GM19467 (cell line): ENCODE data around the gene HOXD1.

Source experiments
- ATAC-seq: cut with Tn5 transposase; IDR thresholded peaks from one replicate; pipeline ENCODE4 v1.9.1; 2021; ENCODE audit warnings: mild to moderate bottlenecking, moderate library complexity; ENCODE audit not compliant: unreplicated experiment

HOXD1 gene

DNA sequence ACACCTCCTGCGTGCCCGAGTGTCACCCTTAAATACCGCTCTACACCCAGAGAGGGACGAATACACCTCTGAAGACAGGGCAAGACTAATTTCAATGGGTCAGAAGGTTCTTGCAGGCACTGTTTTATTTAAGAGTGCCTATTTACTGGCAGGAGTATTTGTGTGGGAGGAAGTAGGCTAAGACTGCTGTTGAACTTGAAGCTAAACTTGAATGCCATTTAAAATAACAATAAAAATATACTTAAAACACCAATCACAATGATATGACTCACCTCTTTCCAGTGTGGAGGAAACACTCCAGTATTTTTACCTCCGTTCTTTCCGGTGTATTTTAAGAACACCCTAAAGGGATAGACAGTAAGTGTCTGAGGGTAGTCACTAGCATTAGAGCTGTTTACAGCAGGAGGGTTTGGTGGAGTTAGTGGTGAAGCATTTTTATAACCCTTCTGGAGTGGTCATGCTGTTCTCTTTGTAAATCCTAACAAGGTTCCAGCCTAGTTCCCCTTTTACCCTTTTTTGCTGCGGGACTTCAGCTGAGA is 9.6 kb upstream of the HOXD1 start:
- no peak for ATAC-seq

DNA sequence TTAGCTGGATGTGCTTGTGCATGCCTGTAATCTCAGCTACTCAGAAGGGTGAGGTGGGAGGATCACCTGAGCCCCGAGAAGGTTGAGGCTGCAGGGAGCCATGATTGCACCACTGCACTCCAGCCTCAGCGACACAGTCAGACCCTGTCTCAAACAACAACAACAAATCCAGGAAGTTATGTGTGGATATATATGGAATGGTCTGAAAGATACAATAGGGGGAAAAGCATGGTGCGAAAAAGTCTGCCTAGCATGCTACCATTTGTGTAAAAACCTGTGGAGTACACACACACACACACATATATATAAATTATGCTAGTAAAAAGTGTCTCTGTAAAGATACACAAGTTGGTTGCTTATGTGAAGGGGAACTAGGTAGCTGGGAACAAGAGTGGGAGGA is 6.9 kb upstream of the HOXD1 start:
- ATAC-seq: no peak

DNA sequence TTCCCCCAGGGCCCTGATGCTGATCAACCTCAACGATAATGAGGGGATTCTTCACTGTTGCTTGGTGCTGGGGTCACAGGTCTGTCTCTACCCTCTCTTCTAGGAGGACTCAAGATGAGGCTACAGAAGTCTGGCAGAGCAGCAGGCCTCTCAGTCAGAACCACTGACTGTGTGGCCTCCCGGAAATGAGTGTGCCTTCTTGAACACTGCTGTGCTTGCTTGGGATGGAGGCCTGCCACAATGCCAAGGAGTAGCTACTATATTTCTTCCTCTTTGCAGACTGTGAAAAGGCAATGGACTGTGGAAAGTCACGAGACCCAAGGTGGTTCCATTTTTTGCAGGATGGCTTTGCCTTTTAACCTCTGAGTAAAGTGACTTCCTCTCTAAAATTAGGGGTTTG is 5.8 kb upstream of the HOXD1 start:
- ATAC-seq: no peak

DNA sequence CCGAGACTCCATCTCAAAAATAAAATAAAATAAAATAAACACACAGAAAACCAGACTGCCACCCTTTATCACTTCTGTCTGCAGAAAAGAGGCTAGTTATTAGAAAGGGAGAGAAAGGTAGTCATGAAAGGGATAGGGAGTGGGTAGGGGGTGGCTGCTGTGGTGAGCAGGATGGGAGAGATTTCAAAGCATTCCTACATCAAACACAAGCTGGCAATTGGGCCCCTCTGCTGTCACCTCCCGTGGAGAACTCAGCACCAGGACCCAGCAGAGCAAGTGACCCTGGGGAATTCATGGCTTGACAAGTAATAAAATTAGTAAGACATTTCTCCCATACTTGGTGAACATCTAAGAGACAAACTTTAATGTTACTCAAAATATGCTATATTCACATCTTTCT is 3.7 kb upstream of the HOXD1 start:
- no peak for ATAC-seq

DNA sequence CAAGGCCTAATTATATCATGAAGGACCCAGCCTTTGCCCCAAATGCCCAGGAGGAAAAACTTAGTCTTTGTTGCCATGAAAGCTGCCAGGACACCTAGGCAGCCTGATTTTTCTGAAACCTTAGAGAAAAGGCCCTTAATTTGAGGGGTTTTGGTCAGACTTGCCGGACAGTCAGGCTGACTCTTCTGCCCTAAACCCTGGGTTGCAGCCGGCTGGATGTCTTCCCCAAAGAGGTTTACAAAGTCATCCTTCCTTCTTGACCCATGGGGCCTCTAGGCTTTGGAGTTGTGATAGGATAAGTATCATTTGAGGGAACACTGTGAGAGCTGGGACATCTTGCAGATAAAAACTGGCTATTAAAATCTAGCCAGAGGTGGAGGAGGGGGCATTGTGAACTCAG is 2.4 kb upstream of the HOXD1 start:
- no peak for ATAC-seq

DNA sequence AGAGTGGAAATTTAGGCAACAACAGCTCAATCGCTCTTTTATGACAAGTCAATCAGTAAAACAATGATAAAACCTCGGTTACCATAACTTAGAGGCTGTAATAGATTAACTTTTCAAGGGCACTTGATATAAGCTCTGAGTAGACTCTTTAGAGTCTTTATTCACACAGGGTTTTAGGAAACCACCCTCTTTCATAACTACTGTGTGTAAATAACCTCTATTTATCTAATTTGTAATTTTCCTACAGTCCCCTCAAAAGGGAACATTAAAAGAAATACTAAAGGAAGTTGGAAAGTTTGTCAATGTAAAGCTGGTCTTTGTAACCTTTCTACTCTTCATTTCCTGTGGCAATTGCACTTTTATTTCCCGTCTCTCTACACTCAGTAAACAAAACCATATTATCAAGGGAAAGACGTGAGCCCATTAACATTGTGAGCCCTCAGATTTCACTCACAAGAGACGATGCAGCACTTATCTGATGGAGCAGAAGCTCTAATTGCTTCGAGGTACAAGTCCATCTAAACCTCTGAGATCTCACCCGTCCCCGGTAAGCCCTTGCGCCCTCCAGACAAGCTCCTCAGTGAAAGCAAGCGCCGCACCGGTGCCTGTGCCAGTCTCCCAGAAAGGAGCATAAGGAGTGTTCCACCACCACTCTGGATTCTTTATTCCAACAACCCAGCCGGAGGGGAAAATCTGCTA is 1.1 kb upstream of the HOXD1 start:
- ATAC-seq: no peak

DNA sequence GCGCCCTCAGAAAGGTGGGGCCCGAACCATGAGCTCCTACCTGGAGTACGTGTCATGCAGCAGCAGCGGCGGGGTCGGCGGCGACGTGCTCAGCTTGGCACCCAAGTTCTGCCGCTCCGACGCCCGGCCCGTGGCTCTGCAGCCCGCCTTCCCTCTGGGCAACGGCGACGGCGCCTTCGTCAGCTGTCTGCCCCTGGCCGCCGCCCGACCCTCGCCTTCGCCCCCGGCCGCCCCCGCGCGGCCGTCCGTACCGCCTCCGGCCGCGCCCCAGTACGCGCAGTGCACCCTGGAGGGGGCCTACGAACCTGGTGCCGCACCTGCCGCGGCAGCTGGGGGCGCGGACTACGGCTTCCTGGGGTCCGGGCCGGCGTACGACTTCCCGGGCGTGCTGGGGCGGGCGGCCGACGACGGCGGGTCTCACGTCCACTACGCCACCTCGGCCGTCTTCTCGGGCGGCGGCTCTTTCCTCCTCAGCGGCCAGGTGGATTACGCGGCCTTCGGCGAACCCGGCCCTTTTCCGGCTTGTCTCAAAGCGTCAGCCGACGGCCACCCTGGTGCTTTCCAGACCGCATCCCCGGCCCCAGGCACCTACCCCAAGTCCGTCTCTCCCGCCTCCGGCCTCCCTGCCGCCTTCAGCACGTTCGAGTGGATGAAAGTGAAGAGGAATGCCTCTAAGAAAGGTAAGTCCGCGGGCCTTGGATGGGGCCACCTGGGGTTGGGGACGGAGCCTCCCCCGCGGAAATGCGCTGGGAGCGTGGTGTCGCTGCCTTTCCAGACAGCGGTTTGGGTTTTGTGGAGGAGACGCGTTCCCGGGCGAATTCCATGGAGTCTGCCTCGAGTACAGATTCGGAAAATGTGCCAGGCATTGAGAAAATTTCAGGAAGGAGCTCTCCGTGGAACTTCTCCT is 559 bp downstream of the HOXD1 start:
- no peak for ATAC-seq

DNA sequence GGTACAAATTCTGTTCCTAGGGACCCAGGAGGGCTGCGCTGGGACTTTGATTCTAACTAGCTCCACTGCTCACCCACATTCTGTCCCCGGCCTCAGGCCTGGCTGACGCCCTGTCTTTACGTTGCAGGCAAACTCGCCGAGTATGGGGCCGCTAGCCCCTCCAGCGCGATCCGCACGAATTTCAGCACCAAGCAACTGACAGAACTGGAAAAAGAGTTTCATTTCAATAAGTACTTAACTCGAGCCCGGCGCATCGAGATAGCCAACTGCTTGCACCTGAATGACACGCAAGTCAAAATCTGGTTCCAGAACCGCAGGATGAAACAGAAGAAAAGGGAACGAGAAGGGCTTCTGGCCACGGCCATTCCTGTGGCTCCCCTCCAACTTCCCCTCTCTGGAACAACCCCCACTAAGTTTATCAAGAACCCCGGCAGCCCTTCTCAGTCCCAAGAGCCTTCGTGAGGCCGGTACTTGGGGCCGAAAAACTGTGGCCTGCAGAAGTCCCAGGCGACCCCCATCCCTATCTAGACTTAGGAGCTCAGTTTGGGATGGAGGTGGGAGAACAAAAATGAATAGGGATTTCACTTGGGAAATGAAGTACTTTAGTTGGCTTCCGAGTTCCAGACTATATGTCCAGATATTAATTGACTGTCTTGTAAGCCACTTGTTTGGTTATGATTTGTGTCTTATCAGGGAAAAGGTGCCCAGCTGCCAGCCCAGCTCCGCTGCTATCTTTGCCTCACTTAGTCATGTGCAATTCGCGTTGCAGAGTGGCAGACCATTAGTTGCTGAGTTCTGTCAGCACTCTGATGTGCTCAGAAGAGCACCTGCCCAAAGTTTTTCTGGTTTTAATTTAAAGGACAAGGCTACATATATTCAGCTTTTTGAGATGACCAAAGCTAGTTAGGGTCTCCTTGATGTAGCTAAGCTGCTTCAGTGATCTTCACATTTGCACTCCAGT is 1.5 kb downstream of the HOXD1 start:
- ATAC-seq: no peak

DNA sequence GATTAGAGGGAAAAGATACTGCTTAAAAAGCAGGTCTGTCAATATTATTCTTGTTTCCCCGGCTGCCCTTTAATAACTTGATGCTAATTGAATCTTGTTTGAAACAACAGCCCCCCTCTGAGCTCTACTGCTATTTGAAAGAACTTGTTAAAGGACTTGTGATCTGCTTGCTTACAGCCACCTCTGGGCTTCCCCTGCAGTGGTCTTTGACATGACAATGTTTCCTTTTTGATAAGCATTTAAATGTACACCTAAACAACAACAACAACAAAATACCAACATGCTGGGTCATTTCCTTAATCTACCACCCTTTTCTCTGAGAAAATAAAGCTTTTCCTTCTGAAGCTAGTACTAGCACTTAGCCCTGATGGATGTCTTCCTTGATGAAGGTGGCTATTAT is 3.9 kb downstream of the HOXD1 start:
- no peak for ATAC-seq

DNA sequence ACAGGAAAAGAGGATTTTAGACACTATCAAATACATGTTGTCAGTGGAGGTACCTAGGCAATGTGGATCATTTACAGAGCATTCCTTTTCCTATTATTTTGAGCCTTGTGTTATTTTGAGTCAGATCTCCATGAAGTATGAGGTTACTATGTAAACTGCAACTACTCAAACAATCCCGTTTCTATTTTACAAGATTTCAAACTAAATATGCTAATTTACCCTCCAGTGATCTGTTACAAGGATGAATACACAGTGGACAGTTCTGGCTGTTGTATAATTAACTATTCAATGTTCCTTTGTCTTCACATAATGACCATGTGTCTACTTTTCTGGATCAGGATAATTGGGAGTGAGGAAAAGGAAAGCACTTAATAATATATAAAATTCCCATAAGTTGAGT is 4.6 kb downstream of the HOXD1 start:
- ATAC-seq: no peak

DNA sequence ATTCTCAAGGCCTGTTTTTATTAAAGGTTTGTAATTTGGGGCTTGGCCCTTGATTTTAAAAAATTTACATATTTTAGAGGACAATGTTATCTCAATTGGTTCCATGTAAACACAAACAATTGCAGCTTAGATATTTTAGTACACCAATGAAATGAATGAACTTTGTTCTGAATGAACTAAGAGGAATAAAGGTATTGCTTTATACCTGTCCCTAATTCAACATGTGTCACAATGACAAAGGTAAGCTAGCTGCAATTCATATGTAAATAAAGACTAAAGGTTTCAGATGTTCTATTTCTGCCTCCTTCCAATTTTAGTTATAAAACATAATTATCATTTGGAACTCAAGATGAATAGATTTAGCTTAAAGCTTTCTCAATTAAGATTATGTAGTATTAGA is 11.4 kb downstream of the HOXD1 start:
- ATAC-seq: no peak

DNA sequence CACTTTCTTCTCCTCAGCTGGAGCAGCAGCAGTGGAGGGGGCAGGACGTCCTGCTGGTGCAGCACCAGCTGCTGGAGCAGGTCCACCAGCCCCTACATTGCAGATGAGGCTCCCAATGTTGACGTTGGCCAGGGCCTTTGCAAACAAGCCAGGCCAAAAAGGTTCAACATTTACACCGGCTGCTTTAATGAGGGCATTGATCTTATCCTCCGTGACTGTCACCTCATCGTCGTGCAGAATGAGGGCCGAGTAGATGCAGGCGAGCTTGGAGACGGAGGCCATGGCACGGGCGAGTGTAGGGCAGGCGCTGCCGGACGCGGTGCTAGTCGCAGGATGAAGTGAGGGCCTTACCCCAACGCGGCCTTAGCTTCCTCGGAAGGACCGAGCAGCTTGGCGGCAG is 12.5 kb downstream of the HOXD1 start:
- ATAC-seq: no peak

DNA sequence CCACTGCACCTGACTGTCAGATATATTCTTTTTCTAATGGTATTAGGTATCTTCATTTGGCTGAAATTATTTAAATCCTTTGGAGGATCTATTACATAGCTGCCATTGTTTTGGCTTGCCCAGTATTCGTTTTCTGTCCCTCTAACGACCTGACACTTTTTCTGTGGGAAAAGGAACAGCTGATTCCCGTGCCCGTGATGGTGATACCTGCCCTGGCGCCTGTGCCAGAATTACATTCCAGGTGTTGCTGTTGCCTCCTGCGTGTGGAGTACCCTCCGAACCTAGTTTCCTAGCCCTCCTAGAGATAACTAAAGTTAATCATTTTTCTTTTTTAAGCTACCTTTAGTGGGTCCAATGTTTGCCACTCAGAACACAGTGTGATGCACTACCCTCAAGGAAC is 14.0 kb downstream of the HOXD1 start:
- no peak for ATAC-seq

DNA sequence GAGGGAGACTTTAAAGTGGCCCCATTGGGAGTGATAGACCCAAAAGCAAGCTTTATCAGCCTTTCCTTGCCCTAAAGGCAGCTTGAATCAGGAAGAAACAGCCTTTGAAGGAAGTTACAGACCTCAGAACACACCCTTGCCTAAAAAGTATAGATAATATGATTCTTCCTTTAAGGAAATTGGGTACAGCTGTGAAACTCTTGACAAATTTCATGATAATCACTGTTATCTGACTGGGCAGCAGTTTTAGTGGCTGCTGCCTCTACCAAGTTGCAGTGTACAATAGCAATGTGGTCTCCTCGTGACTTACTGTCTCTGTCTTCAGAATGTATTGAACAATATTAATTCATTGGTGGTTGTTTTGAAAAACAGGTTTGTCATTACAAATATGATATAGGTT is 16.7 kb downstream of the HOXD1 start:
- no peak for ATAC-seq

DNA sequence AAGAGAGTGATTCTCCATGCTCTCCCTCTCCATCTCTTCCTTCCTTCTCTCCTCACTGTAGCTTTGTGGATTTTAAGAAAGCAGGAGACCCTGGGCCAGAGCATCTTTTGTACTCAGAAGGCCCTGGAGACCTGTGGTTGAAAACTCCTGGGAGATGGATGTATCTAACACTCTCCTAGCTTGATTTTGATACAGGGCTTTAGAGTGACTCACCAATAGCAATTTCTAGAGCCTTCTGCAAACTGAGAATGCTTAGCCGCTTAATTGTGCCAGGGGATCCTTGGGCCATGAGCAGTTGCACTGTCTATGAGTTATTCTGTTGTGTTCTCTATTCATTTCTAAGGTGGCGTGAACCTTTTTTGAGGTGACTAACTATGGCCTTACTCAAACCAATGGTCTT is 17.7 kb downstream of the HOXD1 start:
- no peak for ATAC-seq

DNA sequence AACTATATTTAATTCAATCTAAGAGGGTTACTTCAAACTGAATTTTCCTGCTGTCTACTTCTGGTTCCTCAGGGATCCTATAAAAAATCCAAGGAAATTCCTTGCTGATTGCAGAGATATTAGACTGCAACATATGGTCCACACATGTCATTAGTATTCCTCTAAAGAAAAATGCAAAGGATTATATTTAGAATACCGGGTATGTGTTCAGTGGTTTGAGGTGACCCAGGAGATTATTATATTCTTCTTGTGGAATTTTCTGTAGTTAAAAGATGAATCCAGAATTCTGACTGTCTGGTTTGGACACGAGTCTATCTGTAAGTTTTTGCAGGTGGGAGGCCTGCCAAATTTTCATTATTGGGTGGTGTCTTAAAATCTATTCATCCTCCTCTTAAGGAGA is 18.2 kb downstream of the HOXD1 start:
- ATAC-seq: no peak

DNA sequence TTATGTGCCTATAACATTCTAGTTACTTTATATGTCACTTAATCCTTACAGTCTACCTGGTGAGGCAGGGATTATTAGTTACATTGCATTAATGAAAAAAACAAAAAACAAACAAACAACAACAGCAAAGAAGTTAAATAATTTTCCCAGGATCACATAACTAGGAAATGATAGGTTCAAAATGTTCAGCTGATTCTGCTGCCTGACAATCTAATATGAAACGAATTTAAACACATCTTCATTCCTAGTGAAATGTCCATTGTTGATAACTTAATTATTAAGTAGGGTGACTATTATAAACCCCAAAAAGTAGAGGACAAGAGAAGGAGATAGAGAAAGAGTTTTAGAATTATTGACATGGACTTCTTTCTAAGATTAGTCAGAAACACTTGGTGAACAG is 22.6 kb downstream of the HOXD1 start:
- no peak for ATAC-seq

DNA sequence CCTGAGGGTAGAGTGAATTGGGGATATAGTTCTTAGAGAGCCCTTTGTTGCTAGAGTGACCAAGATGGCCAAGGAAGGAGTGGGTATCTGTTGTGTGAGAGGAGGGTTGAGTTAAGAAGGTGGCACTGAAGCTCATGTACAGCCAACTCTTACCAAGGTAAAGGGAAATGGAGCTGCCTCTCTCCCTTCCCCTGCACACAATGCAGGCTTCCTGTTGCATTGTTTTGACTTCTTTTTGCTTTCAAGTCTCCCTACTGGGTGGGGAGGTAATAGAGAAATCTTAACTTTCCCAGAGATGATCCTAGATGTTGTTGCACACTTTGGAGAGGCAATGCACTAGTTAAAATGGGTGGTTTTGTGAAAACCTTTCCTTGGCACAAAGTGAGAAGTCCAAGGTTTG is 23.8 kb downstream of the HOXD1 start:
- no peak for ATAC-seq

DNA sequence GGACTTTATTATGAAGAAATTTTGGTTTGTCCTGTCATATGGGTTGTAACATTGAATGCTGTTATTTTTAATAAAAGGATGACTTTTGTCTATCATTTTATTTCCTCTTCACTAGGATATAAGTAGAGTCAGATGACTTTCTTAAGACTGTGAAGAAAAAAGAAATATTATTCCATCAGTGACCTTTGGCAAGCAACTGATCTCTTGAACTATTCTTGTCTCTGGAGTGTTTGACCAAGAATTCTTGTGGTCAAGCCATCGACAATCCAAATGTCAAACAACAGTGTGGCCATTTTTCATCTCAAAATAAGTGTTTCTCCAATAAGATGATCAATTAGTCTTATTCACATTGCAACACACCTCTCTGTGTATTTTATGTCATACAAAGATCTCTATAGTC is 24.9 kb downstream of the HOXD1 start:
- ATAC-seq: no peak

DNA sequence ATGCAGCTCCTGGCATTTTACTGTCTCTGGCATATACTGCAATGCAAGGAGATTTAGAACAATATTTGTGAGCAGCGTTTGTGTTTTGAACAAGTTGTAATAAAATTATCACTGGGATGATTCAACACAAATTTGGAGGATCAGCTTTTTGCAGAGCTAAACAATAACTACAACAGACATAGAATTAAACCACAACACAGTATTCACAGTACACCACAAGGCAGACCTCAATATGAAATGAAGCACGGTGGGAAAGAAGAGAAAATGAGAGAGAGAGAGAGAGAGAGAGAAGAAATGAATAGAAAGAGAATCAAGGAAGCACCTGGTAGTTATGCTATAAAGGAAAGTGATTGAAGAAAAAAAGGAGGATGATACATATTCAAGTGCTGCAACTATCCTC is 39.4 kb downstream of the HOXD1 start:
- no peak for ATAC-seq

DNA sequence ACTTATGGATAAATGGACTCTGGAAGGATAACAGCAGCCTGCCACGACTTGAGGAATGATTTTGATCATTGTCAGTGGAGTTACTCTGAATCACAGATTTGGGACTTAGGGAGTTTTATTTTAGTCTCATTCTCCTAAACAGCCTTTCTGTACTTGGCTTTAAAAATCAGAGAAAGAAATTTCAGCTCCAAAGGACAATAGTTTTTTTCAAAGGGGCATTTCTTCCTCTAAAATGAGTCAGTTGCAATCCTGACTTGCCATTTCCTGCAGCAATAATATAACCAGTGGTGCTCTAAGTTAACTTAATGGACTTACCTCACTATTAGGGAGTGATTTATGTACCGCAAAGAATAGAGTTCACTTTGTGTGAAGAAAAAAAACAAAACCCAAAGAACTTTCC is 45.7 kb downstream of the HOXD1 start:
- ATAC-seq: no peak
